Measurements from ENCODE around the gene MROH2A.

- TF ChIP-seq, protein P1, sequence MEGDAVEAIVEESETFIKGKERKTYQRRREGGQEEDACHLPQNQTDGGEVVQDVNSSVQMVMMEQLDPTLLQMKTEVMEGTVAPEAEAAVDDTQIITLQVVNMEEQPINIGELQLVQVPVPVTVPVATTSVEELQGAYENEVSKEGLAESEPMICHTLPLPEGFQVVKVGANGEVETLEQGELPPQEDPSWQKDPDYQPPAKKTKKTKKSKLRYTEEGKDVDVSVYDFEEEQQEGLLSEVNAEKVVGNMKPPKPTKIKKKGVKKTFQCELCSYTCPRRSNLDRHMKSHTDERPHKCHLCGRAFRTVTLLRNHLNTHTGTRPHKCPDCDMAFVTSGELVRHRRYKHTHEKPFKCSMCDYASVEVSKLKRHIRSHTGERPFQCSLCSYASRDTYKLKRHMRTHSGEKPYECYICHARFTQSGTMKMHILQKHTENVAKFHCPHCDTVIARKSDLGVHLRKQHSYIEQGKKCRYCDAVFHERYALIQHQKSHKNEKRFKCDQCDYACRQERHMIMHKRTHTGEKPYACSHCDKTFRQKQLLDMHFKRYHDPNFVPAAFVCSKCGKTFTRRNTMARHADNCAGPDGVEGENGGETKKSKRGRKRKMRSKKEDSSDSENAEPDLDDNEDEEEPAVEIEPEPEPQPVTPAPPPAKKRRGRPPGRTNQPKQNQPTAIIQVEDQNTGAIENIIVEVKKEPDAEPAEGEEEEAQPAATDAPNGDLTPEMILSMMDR (IDR thresholded peaks at IDR 0.05), result no peak
- TF ChIP-seq POLR2AphosphoS5 (IDR thresholded peaks at IDR 0.05; ENCODE audit: insufficient read depth in 1 of 2, low read depth in 1 of 2), result no peak
These were observed 30.9 kb upstream of the MROH2A start for GRCh38 chr2:233747283-233747544.
